SK-N-MC (cell line): ENCODE data around the gene RABAC1.
"Not testable (repeated sequence)": the region's sequence is repeated elsewhere in the genome, so short reads cannot be mapped to it uniquely, and the experiment has no call there.

Source experiments
- DNase-seq: peaks from one replicate; pipeline ENCODE4 v3.0.0-alpha.2; 2011; ENCODE audit warnings: low read depth, low spot score
- H3K27ac ChIP-seq: fragments of 200-600 bp; sonication (generic); 2 replicates; pipeline ENCODE4 v1.5.1; 2016; ENCODE audit warnings: mixed run types
- H3K36me3 ChIP-seq: fragments of 200-600 bp; sonication (generic); 2 replicates; pipeline ENCODE4 v1.6.1; 2017; ENCODE audit warnings: antibody characterized with exemption, low read length, mixed read lengths; ENCODE audit not compliant: insufficient read depth
- H3K4me3 ChIP-seq: fragments of 200-600 bp; sonication (generic); 2 replicates; pipeline ENCODE4 v1.5.1; 2016
- H3K9ac ChIP-seq: fragments of 200-600 bp; sonication (generic); 2 replicates; pipeline ENCODE4 v1.8.0; 2017; ENCODE audit warnings: mixed run types, mixed read lengths; ENCODE audit not compliant: insufficient read length
- H3K9me3 ChIP-seq: fragments of 200-600 bp; sonication (generic); 2 replicates; pipeline ENCODE4 v1.6.1; 2017; ENCODE audit warnings: low read depth, mild to moderate bottlenecking, antibody characterized with exemption, low read length, moderate library complexity, mixed read lengths
- EZH2 ChIP-seq: fragments of 200-600 bp; sonication (generic); IDR thresholded peaks from one replicate; pipeline ENCODE4 v1.6.1; 2017; ENCODE audit warnings: antibody characterized with exemption
- FOXP2 ChIP-seq: optimal IDR thresholded peaks from 2 replicates; pipeline ENCODE3; 2011; ENCODE audit warnings: mild to moderate bottlenecking, moderate library complexity; ENCODE audit not compliant: insufficient read depth; ENCODE audit errors: extremely low read length, control extremely low read depth
- POLR2AphosphoS5 ChIP-seq: IDR thresholded peaks from 2 replicates; pipeline ENCODE4 v1.6.1; 2012; ENCODE audit warnings: mild to moderate bottlenecking, low read depth, low read length, borderline replicate concordance

RABAC1 gene

GRCh38 chr19:41997121-41997850, 38.2 kb upstream of the RABAC1 start:
- Histone ChIP-seq H3K27ac (no peak overlapping the region), H3K4me3 (no peak overlapping the region), H3K36me3 (no peaks in the 10 kb centered on the region), H3K9me3 (no peaks in the 10 kb centered on the region), H3K9ac (no peak overlapping the region)
- no peak for TF ChIP-seq POLR2AphosphoS5
- no peak for TF ChIP-seq FOXP2
- no peak for DNase-seq

GRCh38 chr19:41995959-41996797, 37.1 kb upstream of the RABAC1 start:
- Histone ChIP-seq H3K9me3 (no peaks in the 10 kb centered on the region), H3K4me3 (no peak overlapping the region), H3K9ac (no peak overlapping the region), H3K27ac (no peak overlapping the region), H3K36me3 (no peaks in the 10 kb centered on the region)
- no peak for DNase-seq
- no peak for TF ChIP-seq EZH2
- no peak for TF ChIP-seq POLR2AphosphoS5
- TF ChIP-seq FOXP2: no peak

GRCh38 chr19:41994994-41995958, 36.2 kb upstream of the RABAC1 start:
- no peaks in the 10 kb centered on the region for H3K9me3 ChIP-seq

DNA sequence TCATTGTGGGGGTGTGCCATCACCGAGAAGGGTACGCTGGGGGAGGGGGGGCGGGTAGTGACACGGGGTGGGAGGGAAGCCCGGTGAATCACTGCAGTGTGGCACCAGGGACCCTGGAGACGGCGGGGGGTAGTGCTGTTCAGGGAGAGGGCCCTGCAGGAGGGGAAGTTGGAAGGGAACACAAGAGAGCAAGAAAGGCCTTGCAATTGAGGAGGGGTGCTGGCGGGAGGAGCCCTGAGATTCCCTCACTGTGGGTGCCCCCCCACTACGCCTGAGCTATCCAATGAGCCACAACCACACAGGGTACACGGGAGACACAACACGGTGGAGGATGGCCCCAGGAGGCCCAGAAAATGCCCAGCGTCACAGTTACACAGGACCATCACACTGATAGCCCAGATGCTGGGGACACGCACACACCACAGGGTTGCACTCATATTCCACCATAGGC, 35.4 kb upstream of the RABAC1 start:
- no peak overlapping the region for H3K27ac ChIP-seq
- no peak for DNase-seq
- TF ChIP-seq FOXP2: no peak
- no peak for TF ChIP-seq POLR2AphosphoS5
- no peak for TF ChIP-seq EZH2
- no peaks in the 10 kb centered on the region for H3K9me3 ChIP-seq
- H3K36me3 ChIP-seq: no peaks in the 10 kb centered on the region
- no peak overlapping the region for H3K9ac ChIP-seq
- H3K4me3 ChIP-seq: peak overlapping the region; percentile 85; the same call in 1 of the 2 replicates

More at GRCh38 chr19:41994994-41995958, 36.2 kb upstream of the RABAC1 start:
- Histone ChIP-seq H3K9ac (no peak overlapping the region), H3K4me3 (no peak overlapping the region), H3K27ac (no peak overlapping the region), H3K36me3 (no peaks in the 10 kb centered on the region)
- no peak for DNase-seq
- TF ChIP-seq FOXP2 (no peak), POLR2AphosphoS5 (no peak), EZH2 (no peak)

DNA sequence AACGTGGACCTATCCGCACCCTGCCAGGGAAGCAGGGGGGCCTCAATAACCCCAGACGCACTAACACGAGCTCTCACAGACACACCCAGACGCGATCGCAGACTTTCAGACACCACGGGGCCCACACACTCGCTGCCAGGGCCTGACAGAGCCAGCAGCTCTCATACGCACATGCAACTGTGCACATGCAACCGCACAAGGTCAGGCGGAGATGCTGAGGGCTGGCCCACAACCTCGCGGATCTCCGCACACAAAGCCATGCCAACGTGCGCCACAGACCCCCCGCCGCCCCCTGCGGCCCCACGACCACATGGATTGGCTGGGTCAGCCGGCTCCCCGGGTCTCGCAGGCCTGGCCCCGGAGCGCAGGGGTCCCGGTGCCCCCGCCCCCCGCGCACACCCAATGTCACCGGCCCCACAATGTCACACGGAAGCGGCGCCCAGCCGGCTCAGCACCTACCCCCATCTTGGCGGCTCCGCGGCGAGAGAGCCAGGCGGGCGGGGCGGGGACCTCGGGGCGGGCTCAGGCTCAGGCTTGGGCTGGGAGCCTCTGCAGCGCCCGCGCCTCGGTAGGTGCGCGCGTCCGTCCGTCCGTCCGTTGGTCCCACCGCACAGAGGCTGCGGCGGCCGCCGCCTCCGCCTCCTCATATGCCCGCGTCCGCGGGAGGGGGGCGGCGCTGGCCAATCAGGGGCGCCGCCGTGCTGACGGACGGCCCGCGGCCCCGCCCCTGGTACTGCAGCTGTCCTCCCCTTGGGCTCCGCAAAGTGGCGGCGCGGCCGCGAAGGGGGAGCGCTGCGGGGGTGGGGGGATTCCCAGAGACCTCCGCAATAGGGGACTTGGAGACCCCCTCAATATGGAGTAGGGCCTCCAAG, 34.7 kb upstream of the RABAC1 start, which contains the start of gene ATP1A3:
TSS of gene ATP1A3 (minus strand) at position 619 of the 872 bp plus-strand sequence. CDS start at position 465, 154 bp downstream.
- no peak within 1 kb of the TSS for H3K27ac ChIP-seq
- H3K9me3 ChIP-seq: no peaks in the 10 kb centered on the region
- H3K36me3 ChIP-seq: no peaks in the 10 kb centered on the region
- peak within 1 kb of the TSS; percentile 85 for H3K4me3 ChIP-seq
- peak within 1 kb of the TSS; percentile 57 for H3K9ac ChIP-seq
- no peak for TF ChIP-seq EZH2
- no peak for TF ChIP-seq POLR2AphosphoS5
- no peak for TF ChIP-seq FOXP2
- no peak for DNase-seq

GRCh38 chr19:41991925-41992569, 32.9 kb upstream of the RABAC1 start:
- not testable (repeated sequence) for H3K9me3 ChIP-seq, H3K36me3 ChIP-seq, H3K27ac ChIP-seq, DNase-seq, H3K9ac ChIP-seq, H3K4me3 ChIP-seq

DNA sequence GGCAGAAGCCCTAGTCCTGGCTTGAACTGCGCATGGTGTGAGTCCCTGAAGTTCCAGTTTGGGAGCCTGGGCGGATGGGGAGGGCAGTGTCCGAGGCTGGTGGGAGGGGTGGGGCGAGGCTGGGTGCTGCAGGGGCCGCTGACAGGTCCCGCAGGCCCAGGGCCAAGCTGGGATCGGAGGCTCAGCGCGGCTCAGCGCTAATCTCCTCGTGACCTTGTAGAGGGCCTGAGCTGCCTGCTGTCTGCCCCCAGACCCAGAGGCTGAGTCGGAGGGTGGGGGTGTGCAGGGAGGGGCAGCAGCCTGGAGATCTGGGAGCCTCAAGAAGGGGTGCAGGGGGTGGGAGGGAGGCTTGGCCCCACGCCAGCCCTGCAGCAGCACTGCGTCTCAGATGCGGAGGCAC, 31.9 kb upstream of the RABAC1 start:
- Histone ChIP-seq H3K36me3 (no peaks in the 10 kb centered on the region), H3K9ac (no peak overlapping the region), H3K27ac (no peak overlapping the region), H3K4me3 (no peak overlapping the region), H3K9me3 (no peaks in the 10 kb centered on the region)
- DNase-seq: no peak
- TF ChIP-seq EZH2: no peak
- TF ChIP-seq FOXP2: no peak
- no peak for TF ChIP-seq POLR2AphosphoS5
